Esophagus muscularis mucosa (tissue), 3 donors: Measurements from ENCODE around the gene JDP2.

Source experiments
- POLR2A ChIP-seq: fragments of 450-650 bp; IDR thresholded peaks from one replicate; pipeline ENCODE4 v1.6.1; 2017; ENCODE audit warnings: antibody characterized with exemption, moderate library complexity, mild to moderate bottlenecking, low read depth
- POLR2AphosphoS5 ChIP-seq, 2 donors: sonication (generic); formaldehyde crosslinking; IDR thresholded peaks; one replicate each; pipeline ENCODE4 v1.6.1; 2017; ENCODE audit warnings: antibody characterized with exemption in 2 of 2
- TF ChIP-seq, protein P1 (sequence below), 3 experiments: fragments of 200-600 bp in 2 of 3; fragments of 450-650 bp in 1 of 3; sonication (generic) in 2 of 3; IDR thresholded peaks; one replicate each; pipeline ENCODE4 v1.5.1; 2017 to 2019; ENCODE audit warnings: antibody characterized with exemption in 3 of 3, mild to moderate bottlenecking in 2 of 3, moderate library complexity in 1 of 3

DNA sequence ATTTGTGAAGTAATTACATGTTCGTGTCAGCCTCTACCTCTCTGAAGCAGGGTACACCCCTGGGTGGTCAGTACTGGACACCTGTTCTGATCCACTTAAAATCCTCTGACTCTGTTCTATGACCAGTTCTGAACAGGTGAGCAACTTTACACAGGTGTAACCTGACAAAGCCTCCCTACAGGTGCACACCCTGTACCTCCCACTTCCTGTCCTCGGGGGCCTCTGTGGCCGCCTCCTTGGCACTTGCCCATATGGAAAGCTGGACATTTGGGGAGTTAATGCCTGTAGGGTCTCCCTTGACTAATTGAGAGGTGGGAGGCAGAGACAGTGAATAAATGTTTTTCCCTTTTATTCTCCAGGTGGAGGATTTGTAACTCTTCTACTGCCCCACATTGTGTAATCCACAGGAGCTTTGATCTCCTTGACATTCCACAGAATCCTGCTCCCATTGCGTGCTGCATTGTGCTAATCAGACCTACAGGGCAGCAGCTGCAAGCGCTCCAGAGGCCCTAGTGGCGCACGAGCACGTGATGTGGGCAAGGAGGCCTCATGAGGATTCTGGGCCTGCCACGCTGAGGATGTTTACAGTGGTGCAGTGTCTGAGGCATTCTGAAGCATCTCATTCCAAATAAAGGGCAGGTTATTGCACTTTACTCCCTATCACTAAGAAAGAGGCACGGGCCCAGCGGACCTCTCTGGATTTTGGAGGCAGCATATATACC is 48.6 kb downstream of the JDP2 start:
- TF ChIP-seq POLR2AphosphoS5 (IDR thresholded peaks at IDR 0.05): peak; percentile 38 to 43
- no peak for TF ChIP-seq POLR2A
- TF ChIP-seq, protein P1, sequence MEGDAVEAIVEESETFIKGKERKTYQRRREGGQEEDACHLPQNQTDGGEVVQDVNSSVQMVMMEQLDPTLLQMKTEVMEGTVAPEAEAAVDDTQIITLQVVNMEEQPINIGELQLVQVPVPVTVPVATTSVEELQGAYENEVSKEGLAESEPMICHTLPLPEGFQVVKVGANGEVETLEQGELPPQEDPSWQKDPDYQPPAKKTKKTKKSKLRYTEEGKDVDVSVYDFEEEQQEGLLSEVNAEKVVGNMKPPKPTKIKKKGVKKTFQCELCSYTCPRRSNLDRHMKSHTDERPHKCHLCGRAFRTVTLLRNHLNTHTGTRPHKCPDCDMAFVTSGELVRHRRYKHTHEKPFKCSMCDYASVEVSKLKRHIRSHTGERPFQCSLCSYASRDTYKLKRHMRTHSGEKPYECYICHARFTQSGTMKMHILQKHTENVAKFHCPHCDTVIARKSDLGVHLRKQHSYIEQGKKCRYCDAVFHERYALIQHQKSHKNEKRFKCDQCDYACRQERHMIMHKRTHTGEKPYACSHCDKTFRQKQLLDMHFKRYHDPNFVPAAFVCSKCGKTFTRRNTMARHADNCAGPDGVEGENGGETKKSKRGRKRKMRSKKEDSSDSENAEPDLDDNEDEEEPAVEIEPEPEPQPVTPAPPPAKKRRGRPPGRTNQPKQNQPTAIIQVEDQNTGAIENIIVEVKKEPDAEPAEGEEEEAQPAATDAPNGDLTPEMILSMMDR (IDR thresholded peaks at IDR 0.05): peak in 1 of 3 experiments; percentile 6
